HG02840 (cell line): ENCODE measurements around the gene FSCN2.

Experiments used
- ATAC-seq: cut with Tn5 transposase; IDR thresholded peaks from one replicate; pipeline ENCODE4 v1.9.1; 2021; ENCODE audit warnings: mild to moderate bottlenecking, moderate library complexity, moderate number of reproducible peaks; ENCODE audit not compliant: unreplicated experiment, low FRiP score

The FSCN2 gene

DNA sequence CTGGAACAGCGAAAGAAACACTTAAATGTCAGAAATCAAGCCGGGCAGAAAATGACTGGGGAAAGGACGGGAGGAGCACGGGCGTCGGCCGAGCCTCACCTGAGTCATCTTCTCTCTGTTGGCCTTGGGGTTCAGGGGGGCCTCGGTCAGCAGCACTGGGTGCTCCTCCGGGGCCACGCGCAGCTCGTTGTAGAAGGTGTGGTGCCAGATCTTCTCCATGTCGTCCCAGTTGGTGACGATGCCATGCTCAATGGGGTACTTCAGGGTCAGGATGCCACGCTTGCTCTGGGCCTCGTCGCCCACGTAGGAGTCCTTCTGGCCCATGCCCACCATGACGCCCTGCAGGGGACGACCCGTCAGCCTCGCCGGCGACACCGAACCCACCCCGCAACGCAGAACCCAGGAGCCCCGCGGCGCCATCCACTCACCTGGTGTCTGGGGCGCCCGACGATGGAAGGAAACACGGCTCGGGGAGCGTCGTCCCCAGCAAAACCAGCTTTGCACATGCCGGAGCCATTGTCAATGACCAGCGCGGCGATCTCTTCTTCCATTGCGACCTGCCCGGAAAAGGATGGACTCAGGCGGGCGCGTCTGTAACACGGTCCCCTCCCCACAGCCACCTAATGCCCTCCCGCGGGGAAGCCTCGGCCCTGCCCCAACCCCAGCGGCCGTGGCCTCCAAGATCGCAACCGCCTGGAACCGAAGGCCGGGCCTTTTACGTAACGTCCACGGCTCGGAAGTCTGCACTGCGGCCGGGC lies 16.2 kb upstream of the FSCN2 start:
- ATAC-seq: no peak

DNA sequence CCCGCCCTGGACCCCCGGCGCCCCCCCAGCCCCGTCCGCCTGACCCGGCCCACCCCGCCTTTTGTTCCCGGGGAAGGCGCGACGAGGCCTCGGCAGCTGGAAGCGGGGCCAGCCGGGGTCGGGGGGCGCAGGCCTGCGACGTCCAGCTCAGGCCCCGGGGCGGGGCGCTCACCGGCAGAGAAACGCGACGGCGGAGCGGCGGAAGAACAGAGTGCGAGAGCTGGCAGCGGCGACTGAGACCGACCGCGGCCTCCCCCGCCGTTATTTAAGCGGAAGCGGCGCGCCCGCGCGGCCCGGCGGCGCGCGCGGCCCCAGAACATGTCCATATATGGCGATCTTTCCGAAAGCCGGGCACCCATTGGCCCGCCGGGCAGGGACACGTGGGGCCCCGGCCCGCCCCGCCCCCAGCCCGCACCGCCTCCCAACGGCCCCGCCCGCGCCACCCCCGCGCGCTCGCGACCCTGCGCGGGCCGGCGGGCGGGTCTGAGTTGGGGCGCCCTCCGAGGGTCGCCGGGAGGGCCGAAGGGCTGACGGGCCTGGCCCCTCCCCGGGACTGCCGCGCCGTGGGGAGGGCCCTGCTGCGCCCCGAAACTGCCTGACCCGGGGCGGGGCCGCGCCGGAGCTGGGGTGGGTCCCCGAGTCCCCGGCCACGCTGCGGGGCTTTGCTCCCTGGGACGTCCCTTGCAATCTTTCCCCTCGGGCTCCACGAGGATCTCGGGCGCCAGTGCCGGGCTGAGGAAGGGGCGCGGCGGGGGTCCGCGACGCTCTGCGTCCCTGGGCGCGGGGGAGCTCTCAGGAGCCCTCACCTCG lies 15.4 kb upstream of the FSCN2 start, which contains the start of gene ACTG1:
Gene ACTG1, minus strand, starts transcription at position 238 of the 810 bp plus-strand sequence. CDS start 445 bp downstream, outside the sequence.
- peak; percentile 36 for ATAC-seq

DNA sequence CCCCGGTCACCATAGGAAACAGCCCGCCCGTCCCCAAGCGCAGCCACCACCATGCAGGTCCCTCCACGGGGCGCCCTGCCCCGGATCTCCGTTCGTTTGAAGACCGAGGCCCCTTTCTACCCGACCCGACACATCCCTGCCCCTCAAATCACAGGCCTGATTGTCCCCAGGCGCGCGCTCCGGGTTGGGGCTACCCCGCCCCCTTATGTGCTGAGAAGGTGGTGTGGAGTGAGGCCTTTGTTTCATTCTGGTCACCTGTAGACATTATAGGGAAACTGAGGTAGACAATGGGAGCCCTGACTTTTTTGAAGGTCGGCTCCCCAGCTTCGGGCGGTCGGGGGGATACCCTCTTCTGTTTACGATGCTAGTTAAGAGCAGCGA lies 14.8 kb upstream of the FSCN2 start:
- ATAC-seq: no peak

DNA sequence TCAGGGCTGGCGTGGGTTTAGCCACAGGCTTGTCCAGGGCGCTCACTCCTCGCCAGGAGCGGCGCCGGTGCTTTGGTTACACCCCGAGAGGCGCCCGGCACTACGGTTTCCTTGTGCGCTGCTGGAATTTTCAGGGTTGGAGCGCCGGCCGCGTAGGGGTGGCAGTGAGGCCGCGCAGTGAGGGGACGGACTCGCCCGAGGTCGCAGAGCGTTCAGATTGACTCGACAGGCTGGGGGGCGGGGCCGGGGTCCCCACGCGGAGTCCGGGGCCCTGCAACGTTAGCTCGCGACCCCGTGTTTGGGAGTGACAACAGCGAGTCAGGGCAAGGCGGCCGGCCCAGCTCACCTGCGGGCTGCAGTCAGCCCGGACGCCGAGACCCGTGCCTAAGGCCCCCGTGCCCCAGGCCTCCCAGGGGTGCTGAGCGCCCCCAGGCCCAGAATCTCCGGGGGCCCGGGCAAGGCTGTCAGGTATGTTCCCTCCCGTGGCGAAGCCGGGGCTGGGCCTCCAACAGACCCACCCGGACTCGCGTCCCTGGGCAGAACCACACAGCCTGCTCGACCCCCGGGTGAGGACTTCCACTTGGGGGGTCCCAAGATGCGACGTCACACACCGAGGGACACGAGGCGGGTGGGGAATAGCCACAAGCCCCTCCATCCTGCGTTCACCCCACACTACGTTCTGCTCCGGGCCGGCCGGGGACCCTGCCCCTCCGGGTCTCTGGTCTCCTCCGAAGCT lies 14.3 kb upstream of the FSCN2 start:
- no peak for ATAC-seq

DNA sequence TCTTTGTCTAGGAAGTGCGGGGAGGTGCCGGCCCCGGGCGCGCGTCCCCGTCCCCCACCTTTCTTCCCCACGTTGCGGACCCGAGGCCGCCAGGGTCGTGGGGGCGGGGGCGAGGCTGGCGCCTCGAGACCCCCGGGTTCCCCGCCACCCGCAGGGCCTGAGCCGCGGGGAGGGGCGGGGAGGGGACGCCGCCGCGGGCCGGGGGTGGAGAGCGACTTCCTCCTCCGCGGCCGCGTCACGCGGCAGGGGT lies 13.8 kb upstream of the FSCN2 start:
- no peak for ATAC-seq

DNA sequence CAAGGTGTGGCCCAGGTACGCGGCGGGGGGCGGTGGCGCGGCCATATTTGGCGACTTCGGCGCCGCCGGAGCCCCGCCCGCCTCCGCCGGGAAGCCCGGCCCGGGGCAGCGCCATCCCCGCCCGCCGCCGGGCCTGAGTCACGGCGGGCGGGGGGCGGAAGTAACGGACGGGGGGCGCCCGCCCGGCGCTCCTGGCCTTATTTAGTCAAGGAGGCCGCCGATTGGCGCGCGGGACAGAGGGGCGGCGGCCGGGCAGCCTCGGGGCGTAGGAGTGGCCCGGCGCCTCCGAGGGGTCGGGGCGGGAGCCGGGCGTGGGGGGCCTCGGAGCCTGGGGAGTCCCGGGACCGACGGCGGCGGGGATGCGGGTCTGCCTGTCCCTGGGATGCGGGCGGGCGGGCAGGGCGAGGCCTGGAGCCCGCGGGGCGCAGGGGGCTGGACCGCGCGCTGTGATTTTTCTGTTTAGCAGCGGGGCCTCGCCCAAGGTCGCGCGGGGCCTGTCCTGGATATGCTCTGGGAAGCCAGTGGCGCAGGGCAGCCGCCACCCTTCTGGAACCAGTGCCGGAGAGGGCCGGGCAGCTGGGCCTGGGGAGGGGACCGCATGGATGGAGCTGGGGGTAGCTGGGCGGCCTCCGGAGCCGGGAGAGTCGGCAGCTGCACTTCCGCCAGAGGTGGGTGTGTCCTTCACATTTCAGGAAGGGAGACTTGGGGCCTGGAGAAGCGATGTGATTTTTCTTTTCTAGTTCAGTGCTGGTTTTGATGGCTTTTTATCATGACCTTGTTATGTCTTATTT lies 13.2 kb upstream of the FSCN2 start:
- ATAC-seq: no peak

DNA sequence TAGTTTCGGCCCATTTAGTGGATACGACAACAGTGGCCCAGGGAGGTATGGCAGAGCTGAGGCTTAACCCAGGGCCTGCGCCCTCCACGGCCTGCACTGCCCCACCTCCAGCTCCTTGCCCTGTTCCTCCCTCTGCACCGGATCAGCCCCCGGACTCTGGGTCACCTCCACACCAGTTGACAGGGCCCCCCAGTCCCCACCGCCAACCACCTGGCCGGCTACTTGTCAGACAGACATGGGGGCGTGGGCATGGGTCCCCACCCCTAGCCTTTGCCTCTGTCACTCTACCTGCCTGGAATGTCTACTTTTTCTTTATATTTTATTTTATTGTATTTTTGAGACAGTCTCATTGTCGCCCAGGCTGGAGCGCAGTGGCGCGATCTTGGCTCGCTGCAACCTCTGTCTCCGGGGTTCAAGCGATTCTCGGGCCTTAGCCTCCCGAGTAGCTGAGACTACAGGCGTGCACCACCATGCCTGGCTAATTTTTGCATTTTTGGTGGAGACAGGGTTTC lies 12.6 kb upstream of the FSCN2 start:
- ATAC-seq: no peak

DNA sequence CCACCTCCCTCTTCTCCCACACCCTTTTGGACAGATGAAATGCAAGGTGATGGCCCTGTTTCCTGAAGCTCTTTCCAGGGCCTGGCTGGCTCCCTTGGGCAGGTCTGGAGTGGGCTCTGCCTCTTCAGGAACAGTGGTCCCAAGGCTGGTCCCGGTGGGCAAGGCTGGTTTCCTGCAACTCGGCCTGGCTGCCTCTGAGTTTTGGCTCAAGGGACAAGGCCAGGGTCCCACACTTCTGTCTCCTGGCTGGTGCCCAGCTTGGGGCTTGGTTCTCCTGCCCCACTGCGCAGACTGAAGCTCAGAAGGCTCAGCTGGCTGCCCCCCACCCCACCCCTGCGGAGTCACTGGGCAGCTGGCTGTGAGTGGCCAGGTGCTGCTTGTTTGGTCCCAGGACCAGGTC lies 11.7 kb upstream of the FSCN2 start:
- no peak for ATAC-seq

DNA sequence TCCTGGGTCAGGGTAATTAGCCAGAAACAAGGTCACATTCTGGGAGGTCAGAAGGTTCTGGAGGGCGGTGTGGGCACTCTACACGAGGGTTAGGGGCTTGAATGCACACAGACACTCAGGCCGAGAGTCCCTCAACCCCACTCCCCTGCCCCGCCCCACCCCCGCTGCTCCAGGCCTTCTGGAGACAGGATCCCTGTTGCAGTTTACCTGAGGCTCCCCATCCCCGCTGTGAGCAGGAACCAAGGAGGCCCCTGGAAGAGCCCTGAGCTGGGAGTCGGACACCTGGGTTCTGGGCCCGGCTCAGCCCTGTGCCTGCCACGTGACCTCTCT lies 11.2 kb upstream of the FSCN2 start:
- ATAC-seq: no peak

DNA sequence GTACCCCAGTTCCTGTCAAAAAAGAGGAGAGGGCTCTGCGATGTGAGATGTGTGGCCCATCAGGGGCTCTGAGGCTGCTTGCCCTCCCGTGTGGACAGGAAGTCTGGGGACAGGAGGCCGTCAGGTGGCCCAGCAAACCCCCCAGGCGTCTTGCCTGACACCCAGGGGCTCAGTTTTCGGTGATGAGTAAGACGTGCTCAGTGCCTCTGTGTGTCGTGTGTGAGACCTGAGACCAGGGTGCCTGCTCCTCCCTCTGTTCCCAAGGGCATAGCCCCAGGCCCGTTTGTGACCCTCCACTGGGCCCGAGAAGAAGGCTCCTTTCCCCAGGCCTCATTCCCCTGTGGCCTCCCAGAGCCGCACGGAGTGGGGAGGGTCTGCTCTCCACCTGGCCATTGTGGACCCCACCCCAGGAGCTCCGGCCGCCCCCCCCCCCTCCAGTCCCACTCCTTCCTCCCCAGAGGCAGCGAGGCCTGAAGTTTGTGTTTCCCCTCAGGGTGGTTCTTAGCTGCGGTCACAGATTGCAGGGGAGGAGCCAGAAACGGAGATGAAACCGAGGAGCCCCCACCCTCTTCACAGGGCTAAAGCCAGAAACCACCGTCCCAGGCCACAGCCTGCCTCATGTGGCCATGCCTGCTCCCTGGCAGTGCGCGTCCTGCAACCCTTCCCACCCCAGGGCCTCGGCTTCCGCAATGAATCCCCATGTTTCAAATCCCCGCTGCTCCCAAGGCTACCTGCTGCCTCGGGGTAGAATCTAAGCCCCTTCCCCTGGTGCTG lies 10.7 kb upstream of the FSCN2 start:
- ATAC-seq: no peak

DNA sequence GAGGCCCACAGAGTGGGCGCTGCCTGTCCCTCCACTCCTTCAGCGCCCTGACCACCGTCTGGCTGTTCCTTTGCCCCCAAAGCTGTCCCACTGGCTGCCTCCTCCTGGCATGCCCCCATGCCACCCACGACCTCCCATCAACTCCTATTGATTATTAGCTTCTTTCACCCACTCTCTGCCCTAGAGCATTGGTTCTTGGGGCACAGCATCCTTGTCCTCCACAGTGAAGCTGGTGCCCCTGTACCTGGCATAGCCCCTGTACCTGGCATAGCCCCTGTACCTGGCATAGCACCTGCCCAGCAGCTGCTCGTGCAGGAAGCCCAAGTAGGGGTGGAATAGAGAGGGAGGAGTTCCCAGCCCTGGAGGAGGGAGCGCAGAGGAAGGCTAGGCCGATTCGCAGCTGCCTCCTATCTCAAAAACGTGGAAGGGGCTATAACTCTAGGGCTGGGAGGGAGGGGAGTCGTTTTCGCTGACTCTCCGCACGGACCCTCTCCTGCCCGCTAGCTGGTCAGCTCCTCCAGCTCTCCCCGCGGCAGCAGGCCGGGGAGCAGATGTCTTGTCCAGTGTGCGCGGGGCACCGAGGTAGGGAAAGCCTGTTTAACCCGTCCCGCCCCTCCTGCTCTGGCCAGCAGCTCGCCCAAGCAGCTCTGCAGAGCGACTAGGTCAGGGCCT lies 9.9 kb upstream of the FSCN2 start:
- no peak for ATAC-seq

DNA sequence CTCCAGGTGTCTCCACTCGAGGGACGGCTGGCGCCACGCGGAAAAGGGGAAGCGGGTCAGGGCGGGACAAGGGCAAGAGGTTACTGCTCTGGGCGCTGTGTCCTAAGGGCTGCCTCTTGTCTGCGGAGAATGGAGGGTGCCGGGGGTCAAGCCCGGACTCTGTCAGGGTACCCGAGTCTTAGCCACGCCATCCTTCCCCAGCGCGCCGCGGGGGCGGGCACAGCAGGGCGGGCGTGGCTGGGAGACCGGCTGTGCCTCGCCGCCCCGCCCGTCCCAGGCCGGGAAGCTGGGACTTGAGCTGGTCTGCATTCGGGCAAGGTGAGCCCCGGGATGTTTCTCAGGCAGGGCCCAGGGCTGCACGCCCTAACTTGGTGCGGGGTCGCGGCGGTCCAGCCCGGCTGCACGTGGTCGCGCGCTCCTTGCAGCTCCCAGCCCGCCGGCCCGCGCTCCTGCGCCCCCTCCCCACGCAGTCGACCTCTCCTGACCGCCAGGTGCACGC lies 9.3 kb upstream of the FSCN2 start:
- no peak for ATAC-seq

DNA sequence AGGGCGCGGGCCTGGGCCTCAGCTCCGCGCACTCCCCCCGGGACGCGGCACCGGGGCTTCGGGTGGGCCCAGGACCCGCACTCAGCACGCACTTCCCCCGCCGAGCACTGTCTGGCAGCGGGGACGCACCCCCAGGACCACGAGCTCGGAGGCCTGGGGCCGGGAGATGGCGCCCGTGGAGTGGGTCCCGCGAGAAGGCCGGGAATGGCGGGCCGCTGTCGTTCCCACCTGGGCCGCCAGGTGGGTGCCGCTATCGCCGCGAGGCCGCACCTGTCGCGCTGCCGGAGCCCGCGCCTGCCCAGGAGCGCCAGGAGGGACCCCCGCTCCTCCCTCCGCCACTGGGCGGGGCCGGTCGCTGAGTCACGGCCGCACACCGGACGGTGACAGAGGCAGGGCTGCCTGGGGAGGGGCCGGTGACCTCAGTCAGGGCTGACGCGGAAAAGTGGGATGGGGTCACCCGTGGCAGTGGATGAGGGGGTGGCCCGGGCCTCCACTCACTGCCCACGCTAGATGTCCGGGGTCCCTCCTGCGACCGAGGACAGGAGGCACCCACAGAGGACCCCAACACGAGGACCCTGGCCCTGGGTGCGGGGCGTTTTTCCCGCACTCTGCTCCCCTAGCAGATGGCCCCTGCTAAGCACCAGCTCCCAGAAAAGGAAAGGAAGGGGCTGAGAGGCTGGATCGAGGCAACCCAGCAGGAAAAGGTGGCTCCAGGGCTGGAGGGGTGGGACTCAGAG lies 8.7 kb upstream of the FSCN2 start:
- no peak for ATAC-seq

DNA sequence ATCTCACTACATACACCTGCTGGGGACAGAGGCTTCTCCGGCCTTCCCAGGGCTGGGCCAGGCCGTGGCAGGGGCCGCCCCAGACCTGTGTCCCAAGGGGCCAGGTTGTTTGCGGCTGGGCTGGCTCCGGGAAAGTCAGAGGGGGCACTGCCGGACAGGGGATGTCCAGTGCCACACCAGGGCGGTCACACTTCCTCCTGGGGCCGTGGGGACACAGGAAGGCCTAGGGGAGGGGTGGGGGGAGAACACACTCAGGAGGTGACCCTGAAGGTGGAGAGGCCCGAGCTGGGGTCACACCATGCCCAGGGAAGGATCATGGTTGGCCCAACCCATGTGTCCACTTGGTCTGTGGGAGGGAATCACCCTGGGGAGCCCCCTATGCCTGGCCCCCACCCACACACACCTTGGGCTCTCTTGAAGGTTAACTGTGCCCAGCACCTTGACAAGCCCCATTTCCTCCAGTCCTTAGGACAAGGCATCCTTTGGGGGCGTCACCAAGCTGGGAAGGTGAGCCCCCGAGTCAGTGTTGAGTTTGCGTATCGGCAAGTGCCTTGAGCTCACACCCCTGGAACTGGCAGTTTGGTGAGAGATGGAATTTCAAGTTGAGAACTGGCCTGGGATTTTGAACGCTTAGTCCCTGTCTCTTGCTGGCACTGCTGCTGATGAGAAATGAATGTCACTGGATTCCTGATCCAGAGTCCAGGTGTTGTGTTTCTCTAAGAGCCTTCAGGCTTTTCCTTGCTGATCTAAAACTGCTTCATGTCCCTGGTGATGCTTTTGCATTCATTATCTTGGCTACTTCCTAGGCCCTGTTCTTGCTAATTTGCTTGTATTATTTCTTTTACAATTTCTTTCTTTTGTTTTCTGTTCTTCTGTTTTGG lies 7.9 kb upstream of the FSCN2 start:
- ATAC-seq: no peak

DNA sequence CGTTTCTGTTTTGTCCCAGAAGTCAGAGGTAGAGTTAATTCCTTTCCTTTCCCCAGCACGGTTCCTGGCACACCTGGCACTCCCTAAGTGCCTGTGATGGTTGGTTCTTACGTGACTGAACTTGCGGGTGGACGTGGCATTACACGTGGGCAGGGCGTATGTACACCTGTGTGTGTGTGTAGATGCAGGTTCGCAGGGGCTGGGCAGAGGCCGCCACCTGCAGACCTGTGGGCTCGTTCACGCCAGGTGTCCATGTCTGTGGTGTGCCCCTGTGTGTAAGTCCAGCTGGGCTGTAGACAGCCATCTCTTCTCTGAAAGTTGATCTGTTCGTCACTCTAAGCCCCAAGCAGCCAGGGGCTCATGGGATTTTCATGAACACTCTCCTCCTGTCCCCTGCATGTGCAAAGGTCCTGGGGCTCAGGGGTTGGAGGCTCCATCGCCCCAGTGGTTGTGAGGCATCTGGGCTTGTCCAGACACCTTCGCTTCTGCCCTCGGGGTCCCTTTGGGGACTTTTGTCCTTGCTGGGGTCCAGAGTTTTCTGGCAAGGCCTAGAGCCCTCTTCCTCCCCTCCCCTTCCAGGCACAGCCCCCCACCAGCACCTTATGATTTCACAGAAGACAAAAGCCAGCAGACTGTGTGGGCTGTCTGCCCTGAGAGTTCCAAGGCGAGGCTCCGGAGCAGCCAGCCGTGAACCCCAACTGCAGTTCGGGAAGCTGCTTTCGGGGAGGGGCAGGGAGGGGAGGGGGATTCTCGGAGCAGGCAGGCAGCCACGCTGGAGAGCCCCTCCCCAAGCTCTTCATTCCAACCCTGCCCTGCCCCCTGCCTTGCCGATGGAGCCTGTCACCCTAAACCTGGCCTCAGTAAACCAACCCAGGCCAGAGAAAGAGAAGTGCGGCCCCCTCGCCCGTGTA lies 5.4 kb upstream of the FSCN2 start:
- ATAC-seq: no peak

DNA sequence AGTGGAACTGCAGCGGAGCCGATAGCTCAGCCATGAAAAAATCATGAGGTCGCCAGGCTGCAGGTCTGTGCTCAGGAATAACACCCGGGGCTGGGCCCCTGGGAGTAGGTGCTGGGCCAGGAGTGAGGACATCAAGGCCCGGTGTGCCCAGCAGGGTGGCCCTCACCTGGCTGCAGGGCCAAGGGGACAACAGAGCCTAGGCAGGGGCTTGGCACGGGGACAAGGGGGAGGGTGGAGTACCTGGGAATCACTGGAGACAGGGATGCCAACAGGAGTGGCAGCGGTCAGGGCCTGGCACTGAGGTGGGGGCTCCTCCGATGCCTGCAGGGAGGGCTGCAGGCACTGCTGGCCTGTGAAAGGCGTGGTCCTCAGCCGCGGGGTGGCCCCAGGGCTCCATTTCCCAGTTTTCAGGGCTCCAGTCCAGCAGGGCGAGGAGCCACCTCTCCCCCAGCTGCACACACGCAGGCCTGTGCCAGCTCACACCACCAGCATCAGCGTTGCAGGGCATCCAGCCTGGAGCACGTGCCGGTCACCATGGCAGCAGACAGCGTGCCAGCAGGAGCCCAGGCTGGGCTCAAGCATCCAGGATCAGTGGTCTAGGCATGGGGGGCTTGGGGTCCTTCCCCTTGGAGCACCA lies 4.7 kb upstream of the FSCN2 start:
- ATAC-seq: no peak
